ENCODE measurements around the gene ARID4B.

Gene ARID4B

GRCh38 chr1:235342039-235342438, 14.1 kb upstream of the ARID4B start:
- DNase-seq (ENCODE audit: low read depth) = no peak
- H3K4me3 ChIP-seq (ENCODE audit: control insufficient read depth, low read depth, low read length) = no peak overlapping the region
- TF ChIP-seq CTCF (IDR thresholded peaks at IDR 0.05; ENCODE audit: control insufficient read depth, insufficient read depth, low read depth, low read length, missing control alignments) = no peak

- TF ChIP-seq CTCF (IDR thresholded peaks at IDR 0.05; ENCODE audit: control insufficient read depth, insufficient read depth, low read depth, low read length, missing control alignments) = no peak
- DNase-seq (ENCODE audit: low read depth) = no peak
Observed at GRCh38 chr1:235341334-235341733, 13.4 kb upstream of the ARID4B start.

GRCh38 chr1:235339746-235340145, 11.8 kb upstream of the ARID4B start:
- DNase-seq (ENCODE audit: low read depth) = no peak
- H3K4me3 ChIP-seq (ENCODE audit: control insufficient read depth, low read depth, low read length) = no peak overlapping the region
- no peak for TF ChIP-seq CTCF (IDR thresholded peaks at IDR 0.05; ENCODE audit: control insufficient read depth, insufficient read depth, low read depth, low read length, missing control alignments)

More at GRCh38 chr1:235341334-235341733, 13.4 kb upstream of the ARID4B start:
- H3K4me3 ChIP-seq (ENCODE audit: control insufficient read depth, low read depth, low read length) = no peak overlapping the region

GRCh38 chr1:235336903-235337302, 8.9 kb upstream of the ARID4B start:
- DNase-seq (ENCODE audit: low read depth) = no peak
- TF ChIP-seq CTCF (IDR thresholded peaks at IDR 0.05; ENCODE audit: control insufficient read depth, insufficient read depth, low read depth, low read length, missing control alignments) = no peak
- H3K4me3 ChIP-seq (ENCODE audit: control insufficient read depth, low read depth, low read length) = no peak overlapping the region

GRCh38 chr1:235331401-235331800, 3.4 kb upstream of the ARID4B start:
- no peak for TF ChIP-seq CTCF (IDR thresholded peaks at IDR 0.05; ENCODE audit: control insufficient read depth, insufficient read depth, low read depth, low read length, missing control alignments)
- H3K4me3 ChIP-seq (ENCODE audit: control insufficient read depth, low read depth, low read length) = no peak overlapping the region
- DNase-seq (ENCODE audit: low read depth) = no peak

GRCh38 chr1:235330918-235331285, 2.9 kb upstream of the ARID4B start:
- TF ChIP-seq CTCF (IDR thresholded peaks at IDR 0.05; ENCODE audit: control insufficient read depth, insufficient read depth, low read depth, low read length, missing control alignments) = no peak
- no peak for DNase-seq (ENCODE audit: low read depth)
- H3K4me3 ChIP-seq (ENCODE audit: control insufficient read depth, low read depth, low read length) = no peak overlapping the region
